CD8-positive, alpha-beta memory T cell (primary cell): ENCODE measurements around the gene ACY1. TPM values are rescaled to one million over a fixed set of nuclear protein-coding genes. Genes with fewer than 3 reads are reported as not detected.

ENCODE experiments used
- CTCF ChIA-PET: fragments of 350-600 bp; sonication (Branson Sonifier 250); formaldehyde crosslinking; loops from one replicate; lab custom pipeline; 2021; ENCODE audit warnings: antibody characterized with exemption; lab: Charles Lee
- POLR2A ChIA-PET: fragments of 350-600 bp; sonication (Branson Sonifier 250); formaldehyde crosslinking; loops from one replicate; lab custom pipeline; 2021; ENCODE audit warnings: antibody characterized with exemption; lab: Charles Lee
- DNase-seq, 5 donors: peaks; one replicate each; pipeline versions ENCODE4 v3.0.0 to v3.0.0-alpha.2; 2020 to 2022; ENCODE audit warnings: mixed read lengths in 1 of 5
- H3K27ac ChIP-seq: one replicate; pipeline ENCODE4 v1.7.0; 2013; ENCODE audit warnings: low read depth, mild to moderate bottlenecking, low read length, moderate library complexity
- H3K27me3 ChIP-seq: 2 replicates; pipeline ENCODE4 v1.7.0; 2013; ENCODE audit warnings: low read length, mild to moderate bottlenecking; ENCODE audit not compliant: insufficient read depth, poor library complexity, severe bottlenecking
- H3K36me3 ChIP-seq: 2 replicates; pipeline ENCODE4 v1.7.0; 2013; ENCODE audit warnings: mild to moderate bottlenecking, low read length, moderate library complexity; ENCODE audit not compliant: insufficient read depth
- H3K4me1 ChIP-seq: 2 replicates; pipeline ENCODE4 v1.7.0; 2013; ENCODE audit warnings: mild to moderate bottlenecking, low read length, moderate library complexity; ENCODE audit not compliant: insufficient read depth
- H3K4me3 ChIP-seq: 2 replicates; pipeline ENCODE4 v1.7.0; 2013; ENCODE audit warnings: mild to moderate bottlenecking, low read length
- H3K9me3 ChIP-seq: 2 replicates; pipeline ENCODE4 v1.7.0; 2013; ENCODE audit warnings: mild to moderate bottlenecking, low read length
- H3K27ac Mint-ChIP-seq, 8 donors: one replicate each; pipeline ENCODE4 v1.8.0; 2020 to 2021; ENCODE audit warnings: mixed read lengths in 8 of 8, mild to moderate bottlenecking in 6 of 8, inconsistent platforms in 3 of 8, moderate library complexity in 3 of 8
- H3K27me3 Mint-ChIP-seq, 2 donors: one replicate each; pipeline ENCODE4 v1.8.0; 2020 to 2021; ENCODE audit warnings: mixed read lengths in 2 of 2, mild to moderate bottlenecking in 1 of 2, moderate library complexity in 1 of 2
- H3K36me3 Mint-ChIP-seq, 3 donors: one replicate each; pipeline ENCODE4 v1.8.0; 2020 to 2021; ENCODE audit warnings: mixed read lengths in 3 of 3, inconsistent platforms in 1 of 3, mild to moderate bottlenecking in 1 of 3
- H3K4me1 Mint-ChIP-seq, 3 donors: one replicate each; pipeline ENCODE4 v1.8.0; 2020 to 2021; ENCODE audit warnings: mixed read lengths in 3 of 3, inconsistent platforms in 1 of 3, mild to moderate bottlenecking in 1 of 3
- H3K4me3 Mint-ChIP-seq, 7 donors: one replicate each; pipeline ENCODE4 v1.8.0; 2020 to 2021; ENCODE audit warnings: mixed read lengths in 7 of 7, mild to moderate bottlenecking in 6 of 7, moderate library complexity in 4 of 7, inconsistent platforms in 2 of 7
- H3K9me3 Mint-ChIP-seq, 5 donors: one replicate each; pipeline ENCODE4 v1.8.0; 2020 to 2022; ENCODE audit warnings: mixed read lengths in 5 of 5, mild to moderate bottlenecking in 3 of 5, moderate library complexity in 2 of 5, inconsistent platforms in 1 of 5
- polyA plus RNA-seq: library from polyadenylated mRNA; unstranded; fragments of 300-500 nt; fragmentation: Illumina TruSeq; gene quantifications from one replicate; pipeline ENCODE4 v1.2.3, GENCODE V29; 2021
- total RNA-seq, 2 experiments: library from RNA; stranded (reverse); gene quantifications; one replicate each; pipeline ENCODE4 v1.2.3, GENCODE V29; 2021

ACY1 gene
- total and polyA plus RNA-seq, 3 experiments from 2014 or later, result 13.8 to 49.0 (median 46.1) TPM

GRCh38 chr3:51955893-51956770, 27.2 kb upstream of the ACY1 start:
- peaks cover 2 to 10% (median 6%) of the 10 kb centered on the region in 3 donors for H3K36me3 Mint-ChIP-seq
- POLR2A ChIA-PET, result interaction anchor here (0.6 kb wide), 1 partner anchor 149 kb away, joined by 3 read pairs; no protein-coding TSS in a partner anchor
- H3K27me3 ChIP-seq, result peaks cover 18% of the 10 kb centered on the region
- H3K9me3 Mint-ChIP-seq, result no peaks in the 10 kb centered on the region
- H3K27me3 Mint-ChIP-seq, result peaks cover 20 to 42% of the 10 kb centered on the region in 2 donors
- no peak overlapping the region for H3K27ac ChIP-seq
- H3K4me3 ChIP-seq, result peak overlapping the region; percentile 28
- H3K4me3 Mint-ChIP-seq, result peak overlapping the region; percentile 15 to 69 (median 50)
- DNase-seq, result peak in 3 of 5 donors; percentile 24 to 55 (median 52)
- H3K4me1 Mint-ChIP-seq, result peaks cover 5 to 9% (median 6%) of the 10 kb centered on the region in 3 donors
- CTCF ChIA-PET, result interaction anchor here (1.7 to 3.7 kb wide), 3 partner anchors 17 to 37 kb away, joined by 4 to 16 read pairs (median 13); partner anchors contain the start of genes ABHD14A and ABHD14B
- no peaks in the 10 kb centered on the region for H3K36me3 ChIP-seq
- no peaks in the 10 kb centered on the region for H3K9me3 ChIP-seq
- no peak overlapping the region for H3K27ac Mint-ChIP-seq
- H3K4me1 ChIP-seq, result peaks cover 6% of the 10 kb centered on the region

- Mint-ChIP-seq H3K9me3 (no peaks in the 10 kb centered on the region), H3K36me3 (peaks cover 2 to 12% (median 6%) of the 10 kb centered on the region in 3 donors), H3K27ac (no peak overlapping the region), H3K27me3 (peaks cover 20 to 43% of the 10 kb centered on the region in 2 donors), H3K4me1 (peaks cover 5 to 9% (median 6%) of the 10 kb centered on the region in 3 donors), H3K4me3 (no peak overlapping the region)
- Histone ChIP-seq H3K4me1 (peaks cover 6% of the 10 kb centered on the region), H3K27me3 (peaks cover 18% of the 10 kb centered on the region), H3K4me3 (no peak overlapping the region), H3K27ac (no peak overlapping the region), H3K36me3 (no peaks in the 10 kb centered on the region), H3K9me3 (no peaks in the 10 kb centered on the region)
- DNase-seq, result no peak
- CTCF ChIA-PET, result interaction anchor here (1.7 to 3.7 kb wide), 2 partner anchors 15 to 36 kb away, joined by 4 to 16 read pairs; partner anchors contain the start of gene ABHD14B
- POLR2A ChIA-PET, result interaction anchor here (0.6 kb wide), 1 partner anchor 25 kb away, joined by 14 read pairs; no protein-coding TSS in a partner anchor
Observed at GRCh38 chr3:51957520-51958205, 25.7 kb upstream of the ACY1 start.

GRCh38 chr3:51958603-51959521, 24.5 kb upstream of the ACY1 start:
- Mint-ChIP-seq H3K9me3 (no peaks in the 10 kb centered on the region), H3K27ac (no peak overlapping the region), H3K4me1 (peaks cover 5 to 9% (median 6%) of the 10 kb centered on the region in 3 donors), H3K27me3 (peaks cover 20 to 33% of the 10 kb centered on the region in 2 donors), H3K4me3 (no peak overlapping the region), H3K36me3 (peaks cover 2 to 12% (median 6%) of the 10 kb centered on the region in 3 donors)
- Histone ChIP-seq H3K27me3 (peaks cover 18% of the 10 kb centered on the region), H3K9me3 (no peaks in the 10 kb centered on the region), H3K27ac (no peak overlapping the region), H3K4me1 (peaks cover 6% of the 10 kb centered on the region), H3K36me3 (no peaks in the 10 kb centered on the region), H3K4me3 (no peak overlapping the region)
- ChIA-PET POLR2A (no interaction called here), CTCF (interaction anchor here (1.1 to 3.7 kb wide), 2 partner anchors 14 to 17 kb away, joined by 4 to 16 read pairs; partner anchors contain the start of genes ABHD14B and RRP9)
- DNase-seq, result no peak

- no peaks in the 10 kb centered on the region for H3K36me3 ChIP-seq
- POLR2A ChIA-PET, result no interaction called here
- H3K27me3 ChIP-seq, result peaks cover 18% of the 10 kb centered on the region
- H3K27me3 Mint-ChIP-seq, result peaks cover 12 to 27% of the 10 kb centered on the region in 2 donors
- H3K27ac ChIP-seq, result no peak overlapping the region
- H3K36me3 Mint-ChIP-seq, result peaks cover 2 to 12% (median 6%) of the 10 kb centered on the region in 3 donors
- H3K4me1 ChIP-seq, result peaks cover 6% of the 10 kb centered on the region
- no peak overlapping the region for H3K27ac Mint-ChIP-seq
- CTCF ChIA-PET, result interaction anchor here (1.1 to 3.7 kb wide), 2 partner anchors 13 to 18 kb away, joined by 4 to 16 read pairs; partner anchors contain the start of genes ABHD14B and RRP9
- no peaks in the 10 kb centered on the region for H3K9me3 Mint-ChIP-seq
- no peak for DNase-seq
- H3K9me3 ChIP-seq, result no peaks in the 10 kb centered on the region
- no peak overlapping the region for H3K4me3 Mint-ChIP-seq
- peaks cover 5 to 9% (median 6%) of the 10 kb centered on the region in 3 donors for H3K4me1 Mint-ChIP-seq
- no peak overlapping the region for H3K4me3 ChIP-seq
Observed at GRCh38 chr3:51959651-51960050, 23.7 kb upstream of the ACY1 start.

GRCh38 chr3:51960386-51960785, 22.9 kb upstream of the ACY1 start:
- DNase-seq, result no peak
- Histone ChIP-seq H3K36me3 (no peaks in the 10 kb centered on the region), H3K27ac (no peak overlapping the region), H3K27me3 (peaks cover 12% of the 10 kb centered on the region), H3K4me1 (peaks cover 9% of the 10 kb centered on the region), H3K4me3 (no peak overlapping the region), H3K9me3 (no peaks in the 10 kb centered on the region)
- CTCF ChIA-PET, result no interaction called here
- Mint-ChIP-seq H3K4me1 (peaks cover 11 to 14% (median 12%) of the 10 kb centered on the region in 3 donors), H3K9me3 (no peaks in the 10 kb centered on the region), H3K27me3 (peaks cover 7 to 19% of the 10 kb centered on the region in 2 donors), H3K27ac (no peak overlapping the region), H3K36me3 (peaks cover 5 to 12% (median 6%) of the 10 kb centered on the region in 3 donors), H3K4me3 (no peak overlapping the region)
- POLR2A ChIA-PET, result no interaction called here

GRCh38 chr3:51961011-51961410, 22.3 kb upstream of the ACY1 start:
- POLR2A ChIA-PET, result no interaction called here
- Mint-ChIP-seq H3K4me3 (peak overlapping the region in 1 of 7 donors; percentile 32), H3K36me3 (peaks cover 5 to 12% (median 6%) of the 10 kb centered on the region in 3 donors), H3K4me1 (peaks cover 13 to 18% (median 16%) of the 10 kb centered on the region in 3 donors), H3K9me3 (no peaks in the 10 kb centered on the region), H3K27ac (no peak overlapping the region), H3K27me3 (peaks cover 7 to 19% of the 10 kb centered on the region in 2 donors)
- Histone ChIP-seq H3K27ac (no peak overlapping the region), H3K9me3 (no peaks in the 10 kb centered on the region), H3K4me3 (no peak overlapping the region), H3K27me3 (peaks cover 11% of the 10 kb centered on the region), H3K4me1 (peaks cover 13% of the 10 kb centered on the region), H3K36me3 (no peaks in the 10 kb centered on the region)
- no peak for DNase-seq
- CTCF ChIA-PET, result interaction anchor here (3.3 kb wide), 1 partner anchor 13 kb away, joined by 15 read pairs; the partner anchor contains the start of genes ABHD14A and ABHD14B
